Smooth muscle cell (in vitro differentiated cells): ENCODE results near the gene KIF13A. TPM values are rescaled to one million over a fixed set of nuclear protein-coding genes. Genes with fewer than 3 reads are reported as not detected.
A peak's percentile ranks its signal among the peaks of the same experiment; 100 is the strongest.

Experiments
- DNase-seq: peaks from one replicate; lab custom pipeline; 2025; ENCODE audit not compliant: unreplicated experiment; lab: John Stamatoyannopoulos, UW
- H2AFZ ChIP-seq: fragments of 200-600 bp; sonication (generic); 2 replicates; pipeline ENCODE4 v1.6.0; 2016; ENCODE audit warnings: antibody characterized with exemption, low read depth, mild to moderate bottlenecking
- H3F3A ChIP-seq: fragments of 200-600 bp; sonication (generic); 2 replicates; pipeline ENCODE4 v1.6.0; 2017; ENCODE audit warnings: antibody characterized with exemption, low read depth
- H3K27ac ChIP-seq: fragments of 200-600 bp; sonication (generic); 2 replicates; pipeline ENCODE4 v1.5.1; 2016; ENCODE audit warnings: low read depth, mild to moderate bottlenecking
- H3K27me3 ChIP-seq: fragments of 200-600 bp; sonication (generic); 2 replicates; pipeline ENCODE4 v1.6.1; 2016; ENCODE audit warnings: low read depth, mild to moderate bottlenecking
- H3K36me3 ChIP-seq: fragments of 200-600 bp; sonication (generic); 2 replicates; pipeline ENCODE4 v1.5.1; 2016; ENCODE audit warnings: low read depth
- H3K4me1 ChIP-seq: fragments of 200-600 bp; sonication (generic); 2 replicates; pipeline ENCODE4 v1.5.1; 2016; ENCODE audit warnings: low read depth
- H3K4me2 ChIP-seq: fragments of 200-600 bp; sonication (generic); 2 replicates; pipeline ENCODE4 v1.6.0; 2016; ENCODE audit warnings: mild to moderate bottlenecking
- H3K4me3 ChIP-seq: fragments of 200-600 bp; sonication (generic); 2 replicates; pipeline ENCODE4 v1.5.1; 2016; ENCODE audit warnings: mild to moderate bottlenecking
- H3K79me2 ChIP-seq: fragments of 200-600 bp; sonication (generic); 2 replicates; pipeline ENCODE4 v1.6.0; 2016; ENCODE audit warnings: low read depth, mild to moderate bottlenecking
- H3K9ac ChIP-seq: fragments of 200-600 bp; sonication (generic); 2 replicates; pipeline ENCODE4 v1.6.0; 2016; ENCODE audit warnings: low read depth
- H3K9me3 ChIP-seq: fragments of 200-600 bp; sonication (generic); replicated peaks from 2 replicates; pipeline ENCODE4 v1.5.1; 2016; ENCODE audit warnings: low read depth
- H4K20me1 ChIP-seq: fragments of 200-600 bp; sonication (generic); 2 replicates; pipeline ENCODE4 v1.6.0; 2016; ENCODE audit warnings: low read depth
- WGBS: methylation state at CpG from one replicate; pipeline ENCODE4 v1.1.7; 2016; ENCODE audit warnings: low lambda C conversion rate; 5-methylcytosine and 5-hydroxymethylcytosine counted together
- polyA plus RNA-seq: library from polyadenylated mRNA; unstranded; fragments of >200 nt; fragmentation: Nextera tagmentation; extraction: Ambion mirVana; gene quantifications from 2 replicates; pipeline ENCODE4 v1.2.1, GENCODE V29; 2016
- total RNA-seq: library from RNA; depleted of rRNA; stranded (reverse); fragments of >200 nt; gene quantifications from 2 replicates; pipeline ENCODE4 v1.2.3, GENCODE V29; 2014
- TF ChIP-seq, protein P1 (sequence below): fragments of 200-600 bp; sonication (generic); IDR thresholded peaks from 2 replicates; pipeline ENCODE4 v1.5.1; 2017; ENCODE audit warnings: borderline replicate concordance, mild to moderate bottlenecking, antibody characterized with exemption; ENCODE audit not compliant: insufficient read depth, poor library complexity, severe bottlenecking

The KIF13A gene
- total and polyA plus RNA-seq, 2 experiments from 2014 or later, result 10.4 to 28.4 TPM

- Histone ChIP-seq H3K9me3 (no peaks in the 10 kb centered on the region), H3K4me3 (no peak overlapping the region), H3K9ac (peak overlapping the region; percentile 34), H2AFZ (no peak overlapping the region), H3K36me3 (no peaks in the 10 kb centered on the region), H4K20me1 (no peaks in the 10 kb centered on the region), H3F3A (peaks cover 3% of the 10 kb centered on the region), H3K4me2 (peak overlapping the region; percentile 54), H3K79me2 (no peaks in the 10 kb centered on the region), H3K27ac (peak overlapping the region; percentile 83), H3K27me3 (no peaks in the 10 kb centered on the region), H3K4me1 (peaks cover 7% of the 10 kb centered on the region)
- 54% methylated on average over 3 of the region's 3 CpGs for WGBS
- TF ChIP-seq, protein P1, sequence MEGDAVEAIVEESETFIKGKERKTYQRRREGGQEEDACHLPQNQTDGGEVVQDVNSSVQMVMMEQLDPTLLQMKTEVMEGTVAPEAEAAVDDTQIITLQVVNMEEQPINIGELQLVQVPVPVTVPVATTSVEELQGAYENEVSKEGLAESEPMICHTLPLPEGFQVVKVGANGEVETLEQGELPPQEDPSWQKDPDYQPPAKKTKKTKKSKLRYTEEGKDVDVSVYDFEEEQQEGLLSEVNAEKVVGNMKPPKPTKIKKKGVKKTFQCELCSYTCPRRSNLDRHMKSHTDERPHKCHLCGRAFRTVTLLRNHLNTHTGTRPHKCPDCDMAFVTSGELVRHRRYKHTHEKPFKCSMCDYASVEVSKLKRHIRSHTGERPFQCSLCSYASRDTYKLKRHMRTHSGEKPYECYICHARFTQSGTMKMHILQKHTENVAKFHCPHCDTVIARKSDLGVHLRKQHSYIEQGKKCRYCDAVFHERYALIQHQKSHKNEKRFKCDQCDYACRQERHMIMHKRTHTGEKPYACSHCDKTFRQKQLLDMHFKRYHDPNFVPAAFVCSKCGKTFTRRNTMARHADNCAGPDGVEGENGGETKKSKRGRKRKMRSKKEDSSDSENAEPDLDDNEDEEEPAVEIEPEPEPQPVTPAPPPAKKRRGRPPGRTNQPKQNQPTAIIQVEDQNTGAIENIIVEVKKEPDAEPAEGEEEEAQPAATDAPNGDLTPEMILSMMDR, result no peak
- DNase-seq, result no peak
Observed at GRCh38 chr6:17851001-17851719, 136.3 kb downstream of the KIF13A start.

GRCh38 chr6:17850281-17850680, 137.2 kb downstream of the KIF13A start:
- Histone ChIP-seq H3K9ac (no peak overlapping the region), H3K4me1 (peaks cover 7% of the 10 kb centered on the region), H3K27ac (peak overlapping the region; percentile 83), H3K36me3 (no peaks in the 10 kb centered on the region), H4K20me1 (no peaks in the 10 kb centered on the region), H3K27me3 (no peaks in the 10 kb centered on the region), H3K4me3 (no peak overlapping the region), H3K79me2 (no peaks in the 10 kb centered on the region), H2AFZ (no peak overlapping the region), H3K9me3 (no peaks in the 10 kb centered on the region), H3K4me2 (peak overlapping the region; percentile 54), H3F3A (peaks cover 3% of the 10 kb centered on the region)
- 66% methylated on average over 5 of the region's 5 CpGs for WGBS
- DNase-seq, result no peak
- TF ChIP-seq, protein P1, result no peak

DNA sequence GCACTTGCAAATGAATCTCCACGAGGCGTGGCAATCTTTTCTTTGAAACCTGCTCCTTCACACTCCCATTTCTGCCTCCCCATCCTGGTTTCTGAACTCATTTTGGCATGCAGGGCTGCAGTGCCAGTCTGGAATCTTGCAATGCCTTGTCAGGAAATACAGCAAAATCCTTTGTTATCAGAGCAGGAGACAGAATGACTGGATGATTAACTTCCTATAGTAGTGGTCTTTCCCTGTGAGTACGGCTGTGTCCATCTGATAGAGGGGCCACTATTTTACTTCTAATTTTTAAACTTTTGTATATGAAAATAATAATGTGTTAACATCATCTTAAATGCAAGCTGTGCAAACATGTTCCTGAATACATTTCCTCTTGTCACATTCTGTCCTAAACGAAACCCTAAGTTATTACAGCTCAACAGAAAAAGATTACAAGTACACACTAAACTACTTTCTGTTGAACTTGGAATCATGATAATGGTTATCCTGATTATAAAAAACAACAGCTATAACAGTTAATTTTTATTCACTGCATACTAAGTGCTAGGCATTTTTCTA, 140.2 kb downstream of the KIF13A start:
- H3K27me3 ChIP-seq, result no peaks in the 10 kb centered on the region
- H3K9me3 ChIP-seq, result no peaks in the 10 kb centered on the region
- H3K36me3 ChIP-seq, result no peaks in the 10 kb centered on the region
- no peaks in the 10 kb centered on the region for H3K79me2 ChIP-seq
- H3K4me2 ChIP-seq, result no peak overlapping the region
- WGBS, result 74% methylated on average over 4 of the region's 4 CpGs
- TF ChIP-seq, protein P1, result no peak
- H3K4me3 ChIP-seq, result no peak overlapping the region
- H3K27ac ChIP-seq, result no peak overlapping the region
- DNase-seq, result no peak
- peaks cover 6% of the 10 kb centered on the region for H3K4me1 ChIP-seq
- H2AFZ ChIP-seq, result no peak overlapping the region
- peaks cover 4% of the 10 kb centered on the region for H3F3A ChIP-seq
- H3K9ac ChIP-seq, result no peak overlapping the region
- no peaks in the 10 kb centered on the region for H4K20me1 ChIP-seq

DNA sequence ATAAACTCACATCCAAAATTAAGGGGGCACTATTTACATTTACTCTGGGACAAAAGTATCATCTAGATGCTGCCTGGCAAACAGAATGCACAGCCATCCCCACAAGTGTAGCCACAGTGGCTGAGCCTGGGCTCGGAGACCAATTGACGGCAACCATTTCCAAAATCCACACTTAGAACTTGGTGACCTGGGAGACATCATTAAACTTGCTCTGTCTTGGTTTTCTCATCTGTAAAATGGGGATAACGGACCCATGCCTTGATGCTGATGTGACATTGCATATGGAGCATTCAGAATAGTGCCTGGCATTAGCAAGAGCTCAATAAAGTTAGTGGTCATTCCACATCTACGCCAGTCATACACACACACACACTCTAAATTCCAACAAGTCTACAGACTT, 140.7 kb downstream of the KIF13A start:
- Histone ChIP-seq H3K27me3 (no peaks in the 10 kb centered on the region), H3F3A (peaks cover 8% of the 10 kb centered on the region), H4K20me1 (no peaks in the 10 kb centered on the region), H3K4me3 (no peak overlapping the region), H3K27ac (no peak overlapping the region), H2AFZ (no peak overlapping the region), H3K36me3 (no peaks in the 10 kb centered on the region), H3K4me2 (no peak overlapping the region), H3K79me2 (no peaks in the 10 kb centered on the region), H3K9ac (no peak overlapping the region), H3K9me3 (no peaks in the 10 kb centered on the region), H3K4me1 (peaks cover under 1% of the 10 kb centered on the region)
- TF ChIP-seq, protein P1, result no peak
- DNase-seq, result no peak
- WGBS, result 95% methylated on average over 4 of the region's 4 CpGs
